HG02571 (cell line): ENCODE measurements around the gene APOA4.
A peak's percentile ranks its signal among the peaks of the same experiment; 100 is the strongest.

ENCODE experiments used
- ATAC-seq: cut with Tn5 transposase; IDR thresholded peaks from one replicate; pipeline ENCODE4 v1.9.1; 2021; ENCODE audit warnings: mild to moderate bottlenecking, moderate library complexity; ENCODE audit not compliant: unreplicated experiment

The APOA4 gene

DNA sequence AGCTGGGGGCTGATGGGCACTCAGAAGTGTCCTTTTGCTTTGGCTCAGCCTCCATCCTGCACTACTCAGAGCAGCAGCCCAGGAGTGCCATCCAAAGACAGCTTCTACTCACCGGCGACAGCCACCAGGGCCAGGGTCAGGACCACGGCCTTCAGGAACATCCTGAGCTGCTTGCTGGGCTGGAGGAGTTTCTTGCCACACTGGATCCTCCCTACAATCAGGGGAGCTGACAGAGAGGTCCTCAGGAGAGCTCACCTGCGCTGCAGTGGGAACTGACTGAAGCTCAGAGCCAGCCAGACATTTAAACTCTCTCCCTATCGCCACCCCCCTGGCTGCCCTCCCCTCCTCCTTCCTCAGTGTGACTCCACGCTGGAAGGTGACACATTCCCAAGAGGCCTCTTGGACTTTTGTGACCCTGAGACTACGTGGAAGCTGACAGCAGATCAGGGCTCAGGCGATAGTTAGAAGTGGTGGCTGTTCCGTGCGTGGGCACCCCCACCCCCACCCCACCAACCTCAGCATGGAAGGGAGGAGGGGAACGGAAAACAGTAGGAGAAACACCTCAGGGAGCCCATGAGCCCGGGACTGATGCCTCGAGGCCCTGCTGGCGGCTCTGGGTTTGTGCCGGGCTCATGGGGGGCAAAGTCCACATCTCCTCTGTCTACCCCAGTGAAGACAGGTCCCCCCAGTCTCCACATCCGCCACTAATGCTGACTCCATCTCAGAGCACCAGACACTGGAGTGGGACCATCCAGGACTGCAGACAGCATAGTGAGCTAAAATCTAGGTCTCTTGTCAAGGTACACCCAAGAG, at the start of gene APOA4:
Gene APOA4, minus strand, starts transcription at position 274 of the 813 bp plus-strand sequence. Its CDS starts 113 bp downstream, at position 161.
- ATAC-seq = no peak

DNA sequence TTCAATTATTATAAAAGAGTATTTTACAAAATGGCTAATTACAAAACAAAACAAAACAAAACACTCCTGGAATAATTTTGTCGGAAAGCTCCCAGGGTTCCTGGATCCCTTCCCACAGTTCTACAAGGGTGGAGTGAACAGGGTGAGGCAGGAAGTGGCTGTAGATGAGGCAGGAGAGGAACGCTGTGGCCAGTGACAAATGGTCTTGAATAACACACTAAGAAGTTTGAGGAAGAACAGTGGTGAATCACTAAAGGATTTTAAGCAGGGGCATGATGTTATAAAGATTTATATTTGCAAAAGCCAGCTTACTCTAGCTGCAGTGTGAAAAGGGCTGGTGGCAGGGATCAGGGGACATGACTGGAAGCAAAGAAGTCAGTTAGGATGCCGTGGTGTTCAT, 48.1 kb upstream of the APOA4 start:
- ATAC-seq = no peak

DNA sequence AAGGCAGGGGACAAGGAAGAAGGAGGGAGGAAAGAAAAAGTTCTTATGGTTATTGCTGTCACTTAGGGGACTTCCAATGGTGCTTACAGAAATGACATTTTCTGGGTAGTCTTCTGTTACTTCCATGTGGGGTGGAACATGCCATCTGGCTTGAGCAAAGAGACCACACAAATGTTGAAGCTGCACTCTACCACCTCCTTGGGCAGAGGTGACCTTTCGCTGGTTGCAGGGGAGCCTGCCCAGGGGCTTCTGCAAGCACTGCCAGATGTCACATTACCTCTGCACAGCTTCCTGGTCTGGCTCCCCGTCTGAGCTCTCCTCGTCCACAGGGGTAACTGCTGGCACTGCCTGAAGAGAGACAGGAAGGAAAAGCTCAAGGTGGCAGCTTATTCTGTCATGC, 47.0 kb upstream of the APOA4 start:
- no peak for ATAC-seq

DNA sequence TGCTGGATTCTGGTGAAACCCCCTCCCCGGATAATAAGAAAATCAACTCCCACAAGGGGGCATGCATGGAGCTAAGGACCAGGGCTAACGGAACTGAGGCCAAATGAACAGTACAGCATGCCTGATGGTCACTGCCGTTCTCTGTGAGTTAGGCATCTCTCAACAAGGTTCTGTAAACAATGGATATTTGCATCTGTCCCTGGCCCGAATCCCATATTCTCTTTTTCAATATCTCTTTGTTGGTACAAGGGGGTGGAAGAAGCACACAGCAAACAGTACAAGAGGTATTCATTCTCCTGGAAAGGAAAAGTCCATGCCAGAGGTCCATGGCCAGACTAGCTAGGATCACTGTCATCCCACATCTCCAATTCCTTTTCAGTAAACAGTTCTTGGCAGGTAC, 46.5 kb upstream of the APOA4 start:
- ATAC-seq = no peak

DNA sequence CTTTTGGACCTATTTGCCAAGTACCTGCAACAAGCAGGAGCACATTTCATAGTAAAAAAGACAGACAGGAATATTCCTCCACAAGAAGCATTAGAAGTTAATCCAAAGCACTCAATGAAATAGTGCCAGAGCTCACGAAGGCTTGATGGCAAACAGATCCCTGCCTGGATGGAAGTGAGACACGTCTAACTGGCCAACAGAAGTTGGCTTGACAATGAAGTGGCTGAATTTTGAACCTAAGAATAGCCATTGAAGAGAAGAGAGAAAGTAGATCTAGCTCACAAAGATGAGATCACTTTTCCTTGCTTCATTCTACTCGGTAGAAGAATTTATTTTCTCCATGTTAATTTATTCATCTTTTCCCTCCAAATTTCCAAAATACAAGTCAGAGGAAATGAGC, 45.0 kb upstream of the APOA4 start:
- ATAC-seq = no peak

DNA sequence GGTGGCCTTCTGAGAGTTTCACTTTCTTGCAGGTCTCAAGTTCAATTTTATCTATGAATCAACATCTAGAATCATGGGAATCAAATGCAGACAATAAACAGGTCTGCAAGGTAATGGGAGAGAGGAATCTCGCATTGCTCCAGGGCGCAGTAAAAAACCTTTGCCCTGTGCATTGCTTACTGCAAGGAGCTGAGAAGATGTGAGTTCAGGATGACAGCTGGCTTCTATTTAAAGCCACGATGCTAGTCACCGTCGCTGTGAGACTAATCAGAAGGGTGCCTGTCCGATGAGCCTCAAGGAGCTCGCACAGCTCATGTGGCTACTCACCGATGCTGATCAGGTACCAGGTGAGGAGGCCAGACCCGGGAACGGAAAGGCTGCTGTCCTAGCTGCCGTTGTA, 44.5 kb upstream of the APOA4 start:
- no peak for ATAC-seq

DNA sequence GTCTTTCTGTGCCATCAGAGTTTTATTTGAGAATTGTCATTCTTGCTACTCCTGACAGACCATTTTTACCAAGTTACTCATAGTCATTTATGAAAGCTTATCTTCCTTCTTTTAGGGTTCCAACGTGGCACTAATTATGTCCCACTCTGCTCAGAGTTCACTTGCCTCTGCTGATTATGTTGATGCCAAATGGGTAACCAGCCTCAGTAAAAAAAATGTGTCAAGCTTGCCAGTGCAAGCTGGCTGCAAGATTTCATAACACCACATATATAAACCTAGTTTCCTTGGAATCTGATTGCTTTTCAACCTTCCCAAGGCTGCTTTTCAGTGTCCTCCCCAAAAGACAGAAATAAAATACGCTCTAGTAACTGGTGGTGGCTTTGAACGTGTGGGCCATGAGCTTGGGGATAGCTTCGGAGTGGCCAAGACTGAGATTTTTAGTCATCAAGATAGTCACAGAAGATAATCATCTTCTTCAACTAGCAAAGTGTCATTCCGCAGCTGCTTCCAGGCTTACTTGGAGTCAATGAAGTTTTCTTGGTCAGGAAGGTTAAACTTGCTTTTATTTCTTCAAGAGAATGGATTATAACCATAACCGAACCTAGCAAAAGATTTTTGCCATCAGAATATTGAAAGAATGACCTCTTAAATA, 43.8 kb upstream of the APOA4 start:
- no peak for ATAC-seq

DNA sequence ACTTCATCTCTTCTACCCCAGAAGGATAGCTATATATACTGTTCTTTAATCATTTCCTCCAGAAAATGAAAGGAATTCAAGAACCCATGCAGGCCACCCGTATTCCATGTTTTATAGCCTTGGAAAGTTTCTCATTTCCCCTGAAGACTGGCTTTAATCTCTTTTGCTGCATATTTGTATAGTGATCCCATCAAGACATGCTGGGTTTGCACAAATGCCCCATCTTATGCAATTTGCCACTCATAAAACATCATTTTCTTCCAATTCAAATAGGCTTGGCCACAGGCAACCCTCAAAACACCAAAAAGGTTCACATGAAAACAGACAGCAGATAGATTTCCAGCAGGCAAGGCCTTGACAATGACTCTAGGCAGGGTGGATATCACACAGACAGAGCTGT, 42.6 kb upstream of the APOA4 start:
- ATAC-seq = no peak

DNA sequence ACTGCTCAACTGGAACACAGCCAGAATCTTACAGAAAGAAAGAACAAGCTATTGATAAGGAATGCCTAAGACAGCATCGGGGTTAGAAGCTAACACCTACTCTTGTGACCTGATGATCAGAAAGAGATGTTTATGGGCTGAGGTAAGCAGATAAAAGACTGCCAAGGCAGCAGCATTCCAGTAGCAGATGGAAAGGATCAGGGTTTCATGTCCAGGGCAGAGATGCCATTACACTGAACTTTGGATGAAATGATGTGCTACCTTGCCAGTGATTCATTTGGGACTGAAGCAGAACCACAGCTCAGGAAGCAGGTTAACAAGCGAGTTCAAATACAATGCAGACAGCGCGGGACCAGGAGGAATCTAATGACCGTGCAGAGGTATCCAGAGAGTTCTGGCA, 41.4 kb upstream of the APOA4 start:
- no peak for ATAC-seq

DNA sequence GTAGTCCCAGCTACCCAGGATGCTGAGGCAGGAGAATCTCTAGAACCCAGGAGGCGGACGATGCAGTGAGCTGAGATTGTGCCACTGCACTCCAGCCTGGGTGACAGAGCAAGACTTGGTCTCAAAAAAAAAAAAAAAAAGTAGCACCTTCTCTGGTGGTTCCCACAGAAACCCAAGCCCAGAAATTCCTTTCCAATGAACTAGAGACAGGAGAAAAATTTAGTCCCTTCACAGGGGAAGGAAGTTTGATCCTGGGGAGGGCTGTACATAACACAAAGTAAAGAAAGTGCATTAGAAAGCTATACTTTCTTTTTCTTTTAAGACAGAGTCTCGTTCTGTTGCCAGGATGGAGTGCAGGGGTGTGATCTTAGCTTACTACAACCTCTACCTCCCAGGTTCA, 39.8 kb upstream of the APOA4 start:
- ATAC-seq = no peak

DNA sequence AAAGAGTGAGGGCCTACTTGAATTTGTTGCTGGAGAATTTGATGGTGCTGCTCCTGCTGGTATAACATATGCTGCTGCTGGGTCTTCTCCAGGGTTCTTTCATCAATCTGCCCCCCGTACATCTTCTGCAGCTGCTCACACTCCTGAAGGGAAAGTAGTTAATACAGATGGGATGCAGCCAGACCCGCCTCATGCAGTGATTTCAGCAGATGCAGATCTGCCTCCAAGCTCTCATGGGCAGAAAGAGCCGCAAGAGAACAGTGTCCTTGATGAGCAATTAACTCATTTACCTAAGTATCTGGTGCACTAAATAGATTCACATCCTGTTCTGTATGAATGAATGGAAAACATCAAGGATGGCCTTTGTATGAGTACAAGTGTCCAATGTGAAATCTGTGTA, 39.1 kb upstream of the APOA4 start:
- ATAC-seq = no peak

DNA sequence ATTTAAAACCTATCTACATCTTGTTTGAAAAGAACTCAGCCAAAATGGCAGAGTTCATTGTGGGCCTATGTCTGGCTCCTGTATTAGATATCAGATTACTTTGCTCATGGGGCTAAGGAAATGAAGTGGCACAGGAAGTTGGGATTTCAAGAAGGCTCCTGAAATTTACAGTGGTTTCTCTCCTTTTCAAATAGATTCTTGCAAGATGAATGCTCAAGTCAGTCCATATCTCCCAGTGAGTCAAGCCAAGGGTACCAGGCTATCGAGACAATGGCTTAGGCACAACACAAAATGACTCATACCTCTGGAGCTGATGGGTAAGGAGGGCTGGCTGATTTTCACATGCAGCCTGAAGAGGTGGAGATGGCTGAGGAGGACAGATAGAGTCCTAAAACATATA, 38.4 kb upstream of the APOA4 start:
- no peak for ATAC-seq

DNA sequence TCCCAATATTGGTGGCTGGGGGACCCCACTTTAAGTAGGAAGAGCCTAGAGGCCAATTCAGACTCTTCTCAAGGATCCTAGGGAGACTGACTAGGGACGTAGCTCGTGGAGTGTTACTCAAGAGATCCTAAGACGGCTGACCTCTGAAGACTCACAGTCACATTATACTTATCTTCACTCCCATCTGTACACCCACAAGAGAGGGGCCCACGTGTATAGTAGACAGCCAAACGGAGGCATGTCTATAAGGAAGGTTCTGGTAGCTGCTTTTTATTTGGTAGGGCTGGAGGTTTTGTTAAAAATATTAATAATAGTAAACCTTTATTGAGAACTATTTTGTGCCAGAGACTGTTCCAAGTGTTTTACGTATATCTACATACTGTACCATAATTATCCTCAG, 37.2 kb upstream of the APOA4 start:
- no peak for ATAC-seq

DNA sequence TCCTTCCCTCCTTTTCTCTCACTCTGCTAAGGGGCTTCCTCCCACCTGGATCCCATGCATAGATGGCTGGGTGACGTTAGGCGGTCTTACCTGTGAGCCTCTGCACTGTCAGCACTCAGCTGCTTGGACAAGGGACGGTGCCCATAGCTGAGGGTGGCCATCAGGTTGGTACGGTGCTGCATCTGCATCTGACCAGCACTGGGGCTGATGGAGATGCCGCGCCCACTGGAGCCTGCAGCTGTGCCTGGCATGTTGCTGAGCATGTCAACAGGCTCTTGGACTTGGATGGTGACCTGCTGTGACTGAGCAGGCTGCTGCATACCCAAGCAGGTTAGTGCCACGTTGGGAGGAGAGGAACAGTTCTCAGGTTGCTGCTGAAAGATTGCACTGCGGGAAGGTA, 36.1 kb upstream of the APOA4 start:
- no peak for ATAC-seq

DNA sequence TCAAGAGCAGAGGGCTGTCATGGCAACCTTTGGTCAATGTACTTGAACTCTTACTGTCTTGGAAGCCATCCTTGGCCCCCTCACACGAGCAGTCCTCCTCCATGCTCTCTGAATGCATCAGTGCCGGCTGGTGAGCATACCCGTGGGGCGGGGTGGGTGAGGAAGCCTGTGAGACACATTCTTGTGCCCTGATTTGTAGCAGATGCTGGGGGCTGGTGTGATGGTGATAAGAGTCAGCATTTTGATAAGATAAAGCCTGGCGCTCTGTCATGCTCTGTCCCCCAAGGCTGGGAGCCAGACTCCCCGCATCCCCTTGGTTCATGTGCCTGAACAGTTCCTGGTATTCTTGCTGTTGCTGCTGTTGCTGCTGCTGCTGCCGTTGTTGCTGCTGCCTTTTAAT, 34.8 kb upstream of the APOA4 start:
- ATAC-seq = no peak

DNA sequence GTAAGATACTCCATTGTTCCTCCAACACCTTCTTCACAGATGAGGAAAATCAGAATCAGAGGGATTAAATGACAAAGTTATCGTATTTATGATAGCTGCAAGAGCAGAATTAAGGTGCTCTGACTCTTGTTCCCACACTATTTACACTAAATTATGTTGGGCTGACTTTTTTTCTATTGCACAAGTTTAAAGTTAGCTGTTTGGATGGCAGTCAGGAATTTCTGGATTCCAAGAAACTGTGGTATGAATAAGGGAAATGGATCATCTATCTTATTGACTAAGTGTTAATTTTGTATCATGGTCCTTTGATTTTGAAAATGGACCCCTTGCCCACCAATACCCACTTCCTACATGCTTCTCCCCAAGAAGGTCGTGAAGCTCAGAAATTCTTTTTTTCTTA, 34.2 kb upstream of the APOA4 start:
- no peak for ATAC-seq

DNA sequence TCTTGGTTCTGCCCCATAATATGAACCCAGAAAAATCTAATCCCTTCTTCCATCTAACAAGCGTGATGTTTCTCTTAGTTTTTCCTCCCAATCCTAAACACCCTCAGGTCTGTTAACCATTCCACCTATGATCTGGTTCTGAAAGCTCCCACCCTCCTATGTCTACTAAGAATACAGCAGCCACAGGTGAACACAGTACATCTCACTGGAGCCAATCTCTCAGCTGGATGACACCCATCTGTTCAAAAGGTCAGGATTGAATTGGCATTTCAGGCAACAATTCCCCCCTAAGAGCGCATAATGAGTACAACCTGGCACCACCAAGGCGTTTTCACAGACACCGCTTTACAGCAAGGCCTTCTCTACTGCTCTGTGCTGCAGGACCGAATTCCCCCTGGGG, 33.3 kb upstream of the APOA4 start:
- ATAC-seq = no peak

DNA sequence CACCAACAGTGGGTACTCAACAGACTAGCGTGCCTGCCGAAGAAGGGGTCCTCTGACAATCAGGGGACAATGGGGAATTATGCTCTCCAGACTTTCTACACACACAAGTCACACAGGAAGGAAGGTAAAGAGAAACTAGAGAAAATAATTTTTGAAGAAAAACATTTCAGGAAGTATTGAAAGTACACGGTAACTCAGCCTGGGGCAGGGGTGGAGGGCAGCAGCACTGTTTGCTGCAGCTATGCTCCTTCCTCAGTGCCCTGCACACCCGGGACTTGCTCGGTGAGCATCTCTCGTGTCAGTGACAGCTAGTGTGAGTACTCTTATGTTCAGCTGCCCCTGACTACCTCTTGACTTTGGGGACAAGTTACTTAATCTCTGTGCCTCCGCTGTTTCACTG, 32.3 kb upstream of the APOA4 start:
- ATAC-seq = no peak

DNA sequence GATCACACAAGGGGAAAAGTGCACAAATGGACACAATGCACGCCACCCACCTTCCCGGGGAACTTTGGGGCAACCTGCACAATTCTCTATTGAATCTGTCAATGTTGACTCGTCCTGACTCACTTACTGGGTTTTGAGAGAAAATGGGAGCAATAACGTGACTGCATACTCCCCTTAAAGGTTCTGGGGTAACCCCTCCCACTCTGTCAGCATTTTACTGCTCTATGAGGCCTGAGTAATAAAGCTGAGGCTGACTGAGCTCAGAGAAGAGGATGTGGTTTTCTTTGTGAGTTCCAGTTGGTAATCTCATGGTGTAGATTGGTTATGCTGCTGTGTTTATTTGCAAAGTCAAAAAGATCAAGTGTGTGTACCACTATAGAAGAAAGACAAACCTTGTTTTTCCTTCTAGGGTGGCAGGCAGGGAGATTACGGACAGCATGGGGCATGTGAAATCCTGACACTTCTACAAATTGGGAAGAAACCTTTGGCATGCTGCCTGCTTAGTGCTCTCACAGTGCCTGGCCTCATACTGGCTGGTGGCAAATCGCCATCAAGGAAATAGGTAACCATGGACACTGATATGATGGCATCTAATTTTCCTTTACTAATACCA, 30.5 kb upstream of the APOA4 start:
- peak; percentile 76 for ATAC-seq

DNA sequence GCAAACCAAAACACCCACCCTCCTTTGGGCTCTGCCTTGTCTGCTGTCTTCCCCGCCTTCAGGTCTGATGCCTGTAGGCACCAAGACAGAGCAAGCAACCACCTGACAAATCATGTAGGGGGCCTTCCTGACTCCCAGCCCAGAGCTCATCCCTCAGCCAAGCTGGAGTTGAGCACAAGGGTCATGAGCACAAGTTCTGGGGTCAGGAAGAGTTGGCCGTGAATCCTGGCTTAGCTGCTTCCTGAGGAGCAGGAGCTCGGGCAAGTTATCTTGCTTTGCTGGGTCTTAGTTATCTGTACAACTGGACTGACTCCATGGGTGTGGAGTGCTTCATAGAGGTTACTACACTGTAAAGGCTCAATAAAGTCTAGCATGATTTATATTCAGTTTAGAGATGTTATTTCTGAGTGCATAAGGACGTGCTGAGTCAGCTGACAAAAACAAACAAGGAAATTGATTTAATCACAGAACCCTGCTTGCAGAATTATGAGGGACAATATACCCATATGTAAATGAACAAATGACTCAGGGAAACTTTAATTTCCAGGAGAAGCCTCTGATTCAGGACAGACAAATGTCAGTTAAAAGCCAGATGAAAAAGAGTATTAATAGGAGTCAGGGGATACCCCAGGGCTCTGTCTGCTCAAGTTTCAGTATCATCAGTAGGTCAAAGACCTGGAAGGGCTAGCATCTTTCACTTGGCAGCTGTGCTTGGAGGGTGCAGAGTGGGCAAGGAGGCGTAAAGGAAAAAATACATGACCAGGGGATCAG, 29.3 kb upstream of the APOA4 start:
- no peak for ATAC-seq

DNA sequence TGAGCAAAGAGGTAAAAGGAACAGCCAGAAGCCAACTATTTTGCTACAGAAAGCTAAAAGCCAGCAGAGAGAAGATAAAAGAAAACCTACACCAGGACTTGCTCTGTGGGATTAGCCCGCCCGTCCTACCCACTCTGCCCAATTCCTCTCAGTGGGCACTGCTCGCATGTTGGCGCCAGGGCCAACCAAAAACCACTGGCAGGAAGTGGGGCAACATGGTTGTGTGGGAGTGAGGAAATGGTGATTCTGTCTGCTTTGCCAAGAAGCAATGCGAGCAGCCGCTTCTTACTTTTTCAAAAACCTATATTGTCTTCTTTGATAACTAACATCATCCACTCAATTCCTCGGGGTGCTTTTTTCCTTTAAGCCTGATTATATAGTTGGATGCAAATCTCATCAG, 28.5 kb upstream of the APOA4 start:
- no peak for ATAC-seq

DNA sequence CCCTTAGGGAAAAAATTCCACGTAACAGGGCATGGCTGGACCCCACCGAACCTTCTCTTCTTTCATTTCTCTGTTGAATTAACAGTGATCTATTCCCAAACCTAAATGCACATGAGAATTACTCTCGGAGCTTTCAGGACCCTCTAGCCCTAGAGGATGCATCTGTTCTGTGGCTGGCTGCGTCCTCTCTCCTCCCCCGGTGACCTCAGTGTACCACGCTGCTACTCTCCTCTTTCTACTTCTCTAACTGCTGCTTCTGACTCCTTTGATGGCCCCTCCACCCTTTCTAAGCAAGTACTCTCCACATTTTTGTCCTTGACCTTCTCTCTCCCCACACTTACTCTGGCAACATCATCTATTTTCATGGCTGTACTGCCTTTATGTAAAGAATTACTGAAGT, 26.4 kb upstream of the APOA4 start:
- ATAC-seq = no peak
